GM10248 (cell line): Measurements from ENCODE around the gene UBE2L3.
A peak's percentile ranks its signal among the peaks of the same experiment; 100 is the strongest.

Source experiments
- CTCF ChIA-PET: fragments of 300-600 bp; sonication (Branson Sonifier 250); formaldehyde crosslinking; extraction: SDS; loops from one replicate; lab custom pipeline; 2021; ENCODE audit warnings: antibody characterized with exemption; lab: Yijun Ruan, JAX
- POLR2A ChIA-PET: fragments of 350-650 bp; sonication (Branson Sonifier 250); formaldehyde crosslinking; extraction: SDS; loops from one replicate; lab custom pipeline; 2020; ENCODE audit warnings: antibody characterized with exemption; lab: Yijun Ruan, JAX
- DNase-seq: peaks from one replicate; pipeline ENCODE4 v3.0.0; 2012; ENCODE audit errors: extremely low spot score
- CTCF ChIP-seq: IDR thresholded peaks from 2 replicates; pipeline ENCODE4 v1.5.1; 2012; ENCODE audit warnings: mild to moderate bottlenecking, low read depth; ENCODE audit errors: extremely low read depth, missing control alignments, control extremely low read depth

Gene UBE2L3

GRCh38 chr22:21652010-21652546 is 84.6 kb downstream of the UBE2L3 start:
- DNase-seq: peak; percentile 93
- ChIA-PET CTCF (interaction anchor here (1.1 to 4.9 kb wide), 3 partner anchors 9 to 23 kb away, joined by 4 to 53 read pairs (median 14); partner anchors contain the start of genes SDF2L1 and YDJC), POLR2A (no interaction called here)
- no peak for TF ChIP-seq CTCF

DNA sequence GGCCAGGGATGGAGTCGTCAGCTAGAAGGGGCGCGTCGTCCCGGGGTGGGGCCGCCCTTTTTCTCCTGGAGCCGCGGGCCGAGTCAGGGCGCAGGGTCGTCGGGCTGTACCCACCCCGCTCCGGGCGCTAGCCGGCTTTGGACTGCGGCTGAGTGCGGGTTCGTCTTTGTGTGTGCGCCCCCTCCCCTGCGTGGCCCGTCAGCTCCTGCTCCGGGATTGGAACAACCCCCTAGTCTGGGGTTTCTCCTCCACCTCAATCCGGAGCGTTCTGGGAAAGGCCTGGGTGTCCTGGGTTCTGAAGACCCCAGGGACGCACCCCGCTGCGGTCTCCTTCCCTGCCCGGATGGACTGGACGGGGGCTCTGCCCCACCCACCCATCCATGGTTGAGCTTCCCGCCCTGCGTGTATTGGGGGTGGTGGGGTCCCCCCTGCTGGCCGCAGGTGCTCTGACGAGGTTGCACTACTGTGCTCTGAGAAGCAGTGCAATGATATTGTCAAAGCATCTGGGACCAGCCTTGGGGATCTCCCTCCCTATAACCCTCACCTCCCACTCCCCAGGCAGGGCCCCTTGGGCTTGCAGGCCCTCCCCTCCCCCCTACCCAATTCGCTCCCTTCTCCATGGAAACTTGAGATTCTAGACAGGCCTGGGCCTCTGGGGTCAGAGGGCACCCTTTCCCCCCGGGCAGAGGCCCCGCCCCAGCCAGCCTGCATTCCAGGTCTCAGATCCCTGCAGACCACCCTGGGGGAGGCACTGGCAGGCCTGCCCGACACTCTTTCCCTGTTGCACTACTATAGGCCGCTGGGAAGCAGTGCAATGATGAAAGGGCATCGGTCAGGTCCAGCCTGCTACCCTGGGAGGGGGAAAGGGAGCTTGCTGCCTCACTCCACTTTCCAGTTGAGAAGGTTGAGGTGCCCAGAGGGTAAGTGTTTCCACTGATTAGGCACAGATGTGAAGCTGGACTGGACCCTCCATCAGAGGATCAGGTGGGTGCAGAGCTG is 85.3 kb downstream of the UBE2L3 start:
- ChIA-PET CTCF (interaction anchor here (2.5 to 4.9 kb wide), 2 partner anchors 10 to 24 kb away, joined by 14 to 53 read pairs; partner anchors contain the start of gene SDF2L1), POLR2A (no interaction called here)
- DNase-seq: no peak
- TF ChIP-seq CTCF: no peak

DNA sequence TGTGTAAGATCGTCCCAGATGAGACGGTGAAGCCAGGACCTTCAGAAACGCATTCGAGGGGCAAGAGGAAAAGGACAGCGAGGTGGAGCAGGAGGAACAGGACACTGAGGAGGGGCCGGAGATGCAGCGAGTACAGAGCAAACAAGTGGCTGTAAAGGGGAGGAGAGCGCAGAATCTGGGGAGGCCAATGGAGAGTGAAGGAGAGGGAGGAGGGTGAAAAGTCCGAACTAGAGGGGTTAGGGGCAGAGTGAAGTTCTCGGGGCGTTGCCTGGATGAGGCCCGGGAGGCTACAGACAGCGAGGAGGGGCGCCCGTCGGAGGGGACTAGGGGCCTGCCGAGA is 89.5 kb downstream of the UBE2L3 start:
- no peak for DNase-seq
- ChIA-PET CTCF (interaction anchor here (0.7 to 2.0 kb wide), 5 partner anchors 8 to 28 kb away, joined by 3 to 13 read pairs (median 3); partner anchors contain the start of gene SDF2L1), POLR2A (no interaction called here)
- no peak for TF ChIP-seq CTCF

DNA sequence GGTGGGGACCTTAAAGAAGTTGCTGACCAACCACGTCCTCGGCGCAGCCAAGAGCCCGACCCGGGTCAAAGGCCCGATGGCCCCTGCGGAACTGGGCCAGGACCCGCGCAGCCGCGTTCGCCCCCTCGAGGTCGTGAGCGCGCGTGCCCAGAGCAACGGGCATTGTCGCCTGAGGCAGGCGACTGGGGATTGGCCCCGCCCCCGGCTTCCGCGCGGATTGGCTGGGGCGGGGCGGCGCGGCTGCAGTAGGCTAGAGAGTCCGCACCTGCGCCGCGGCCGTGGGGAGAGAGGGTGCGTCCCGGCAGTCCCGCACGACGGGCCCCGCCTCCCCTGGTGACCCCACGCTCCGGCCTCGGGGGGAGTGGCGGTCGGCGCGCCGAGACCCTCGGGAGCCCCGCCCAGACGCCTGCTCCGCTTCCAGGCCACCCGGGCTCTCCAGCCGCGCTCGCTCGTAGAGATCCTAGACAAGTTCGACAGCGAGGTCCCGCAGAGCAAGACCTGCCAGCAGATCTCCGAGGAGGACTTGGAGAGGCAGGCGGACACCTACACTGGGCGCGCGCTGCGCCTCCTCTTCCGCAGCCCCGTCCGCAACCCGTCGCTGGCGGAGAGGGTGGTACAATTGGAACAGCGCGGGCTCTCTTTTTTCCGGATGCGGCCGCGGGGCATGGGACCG is 90.0 kb downstream of the UBE2L3 start:
- POLR2A ChIA-PET: no interaction called here
- peak; percentile 94 for DNase-seq

GRCh38 chr22:21659864-21660525 is 92.5 kb downstream of the UBE2L3 start:
- no peak for DNase-seq
- TF ChIP-seq CTCF: no peak
- ChIA-PET POLR2A (no interaction called here), CTCF (interaction anchor here (3.1 to 3.2 kb wide), 2 partner anchors 13 to 17 kb away, joined by 16 to 23 read pairs; partner anchors contain the start of gene SDF2L1)

More for the DNA sequence above, 90.0 kb downstream of the UBE2L3 start:
- CTCF ChIA-PET: interaction anchor here (0.6 to 3.2 kb wide), 6 partner anchors 10 to 315 kb away, joined by 3 to 23 read pairs (median 4); partner anchors contain the start of gene SDF2L1
- TF ChIP-seq CTCF: peak; percentile 20

DNA sequence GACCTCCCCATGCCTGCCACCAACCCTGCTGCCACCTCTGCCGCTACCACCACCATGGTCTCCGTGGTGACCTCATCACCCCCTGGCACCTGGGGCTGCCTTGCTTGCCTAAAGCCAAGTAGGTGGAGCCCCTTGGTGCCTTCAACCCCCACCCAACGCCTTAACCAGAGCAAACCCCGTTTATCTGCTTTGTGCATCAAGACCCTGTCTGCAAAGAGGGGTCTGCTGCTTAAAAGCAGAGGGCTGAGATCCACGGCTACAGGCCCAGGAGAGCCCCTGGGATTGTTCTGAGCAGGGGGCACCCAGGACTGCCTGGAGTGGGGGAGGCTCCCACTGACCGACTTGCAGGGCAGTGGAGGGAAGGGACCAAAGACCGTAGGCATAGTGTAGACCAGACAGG is 93.4 kb downstream of the UBE2L3 start:
- DNase-seq: no peak
- POLR2A ChIA-PET: no interaction called here
- CTCF ChIA-PET: interaction anchor here (3.1 to 3.2 kb wide), 2 partner anchors 14 to 18 kb away, joined by 16 to 23 read pairs; partner anchors contain the start of gene SDF2L1
- TF ChIP-seq CTCF: no peak
